ENCODE data around the gene LRP1. TPM values are rescaled to one million over a fixed set of nuclear protein-coding genes. Genes with fewer than 3 reads are reported as not detected.

LRP1 gene
- total RNA-seq, 1 donor from 2014 or later = 591 TPM

GRCh38 chr12:57241402-57242310 lies 113.4 kb downstream of the LRP1 start:
- peaks cover 62% of the 10 kb centered on the region for H3K4me1 Mint-ChIP-seq (ENCODE audit: unreplicated experiment)
- no peaks in the 10 kb centered on the region for H3K9me3 Mint-ChIP-seq (ENCODE audit: unreplicated experiment)
- DNase-seq (ENCODE audit: extremely low spot score, unreplicated experiment) = no peak
- no peak for TF ChIP-seq CTCF (IDR thresholded peaks at IDR 0.05)
- peaks cover 1% of the 10 kb centered on the region for H3K36me3 Mint-ChIP-seq (ENCODE audit: unreplicated experiment)
- H3K27me3 Mint-ChIP-seq (ENCODE audit: unreplicated experiment) = peaks cover 2% of the 10 kb centered on the region
- no peak overlapping the region for H3K27ac Mint-ChIP-seq (ENCODE audit: unreplicated experiment)
- H3K4me3 Mint-ChIP-seq (ENCODE audit: unreplicated experiment) = peak overlapping the region; percentile 91

GRCh38 chr12:57242329-57242690 lies 114.0 kb downstream of the LRP1 start:
- H3K4me1 Mint-ChIP-seq (ENCODE audit: unreplicated experiment) = peaks cover 56% of the 10 kb centered on the region
- no peak for DNase-seq (ENCODE audit: extremely low spot score, unreplicated experiment)
- H3K27me3 Mint-ChIP-seq (ENCODE audit: unreplicated experiment) = peaks cover 2% of the 10 kb centered on the region
- H3K9me3 Mint-ChIP-seq (ENCODE audit: unreplicated experiment) = no peaks in the 10 kb centered on the region
- peak overlapping the region; percentile 91 for H3K4me3 Mint-ChIP-seq (ENCODE audit: unreplicated experiment)
- H3K27ac Mint-ChIP-seq (ENCODE audit: unreplicated experiment) = no peak overlapping the region
- TF ChIP-seq CTCF (IDR thresholded peaks at IDR 0.05) = no peak
- H3K36me3 Mint-ChIP-seq (ENCODE audit: unreplicated experiment) = peaks cover 1% of the 10 kb centered on the region

- Mint-ChIP-seq H3K9me3 (ENCODE audit: unreplicated experiment) (no peaks in the 10 kb centered on the region), H3K27ac (ENCODE audit: unreplicated experiment) (no peak overlapping the region), H3K4me1 (ENCODE audit: unreplicated experiment) (peaks cover 50% of the 10 kb centered on the region), H3K36me3 (ENCODE audit: unreplicated experiment) (peaks cover 1% of the 10 kb centered on the region), H3K27me3 (ENCODE audit: unreplicated experiment) (peaks cover 2% of the 10 kb centered on the region), H3K4me3 (ENCODE audit: unreplicated experiment) (peak overlapping the region; percentile 69)
- no peak for DNase-seq (ENCODE audit: extremely low spot score, unreplicated experiment)
- TF ChIP-seq CTCF (IDR thresholded peaks at IDR 0.05) = peak; percentile 71
These were observed 114.6 kb downstream of the LRP1 start for GRCh38 chr12:57242691-57243454.

GRCh38 chr12:57243521-57244311 lies 115.4 kb downstream of the LRP1 start:
- H3K27ac Mint-ChIP-seq (ENCODE audit: unreplicated experiment) = no peak overlapping the region
- peaks cover 44% of the 10 kb centered on the region for H3K4me1 Mint-ChIP-seq (ENCODE audit: unreplicated experiment)
- peak; percentile 79 for TF ChIP-seq CTCF (IDR thresholded peaks at IDR 0.05)
- H3K36me3 Mint-ChIP-seq (ENCODE audit: unreplicated experiment) = peaks cover 1% of the 10 kb centered on the region
- peak overlapping the region; percentile 69 for H3K4me3 Mint-ChIP-seq (ENCODE audit: unreplicated experiment)
- peaks cover 2% of the 10 kb centered on the region for H3K27me3 Mint-ChIP-seq (ENCODE audit: unreplicated experiment)
- no peak for DNase-seq (ENCODE audit: extremely low spot score, unreplicated experiment)
- no peaks in the 10 kb centered on the region for H3K9me3 Mint-ChIP-seq (ENCODE audit: unreplicated experiment)

All from osteocyte (in vitro differentiated cells).